Esophagus squamous epithelium (tissue), 4 donors: ENCODE measurements around the gene HERC3.

Experiments used
- CTCF ChIP-seq, 6 experiments: fragments of 450-650 bp in 4 of 6; fragments of 200-600 bp in 2 of 6; sonication (generic) in 2 of 6; IDR thresholded peaks; one replicate each; pipeline ENCODE4 v1.5.1; 2016 to 2019; ENCODE audit warnings: antibody characterized with exemption in 6 of 6, mild to moderate bottlenecking in 4 of 6, moderate library complexity in 4 of 6
- POLR2A ChIP-seq, 4 donors: fragments of 450-650 bp; IDR thresholded peaks; one replicate each; pipeline ENCODE4 v1.6.1; 2017; ENCODE audit warnings: antibody characterized with exemption in 4 of 4, mild to moderate bottlenecking in 4 of 4, moderate library complexity in 3 of 4

GRCh38 chr4:88744609-88745008 lies 152.3 kb downstream of the HERC3 start:
- TF ChIP-seq CTCF (IDR thresholded peaks at IDR 0.05) (no peak), POLR2A (IDR thresholded peaks at IDR 0.05) (no peak)
